ENCODE data around the gene SUCLG2. TPM values are rescaled to one million over a fixed set of nuclear protein-coding genes. Genes with fewer than 3 reads are reported as not detected.
"Not testable (repeated sequence)": the region's sequence is repeated elsewhere in the genome, so short reads cannot be mapped to it uniquely, and the experiment has no call there.

Gene SUCLG2
- total RNA-seq, 1 experiment from 2014 or later = 49.0 TPM

GRCh38 chr3:67614195-67614594, 40.2 kb downstream of the SUCLG2 start:
- DNase-seq (ENCODE audit: extremely low read depth, low read depth) = no peak

DNA sequence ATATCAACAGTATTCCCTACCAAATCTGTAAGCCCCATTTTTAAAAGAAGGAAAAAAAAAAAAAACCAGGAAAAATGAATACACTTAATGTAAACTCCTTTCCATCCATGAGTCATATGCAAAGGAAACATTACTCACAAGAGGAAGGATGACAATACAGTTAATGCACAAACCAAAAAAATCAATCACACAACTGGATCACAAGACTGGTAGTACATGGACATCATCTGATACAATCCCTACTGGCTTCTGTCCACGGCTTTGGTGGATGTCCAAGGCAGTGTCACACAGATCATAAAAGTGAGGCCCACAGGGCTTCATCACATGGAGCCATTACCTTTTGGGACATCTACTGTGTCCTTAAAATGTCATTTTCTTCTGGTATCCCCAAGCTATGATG, 44.0 kb downstream of the SUCLG2 start:
- no peak for DNase-seq (ENCODE audit: extremely low read depth, low read depth)

DNA sequence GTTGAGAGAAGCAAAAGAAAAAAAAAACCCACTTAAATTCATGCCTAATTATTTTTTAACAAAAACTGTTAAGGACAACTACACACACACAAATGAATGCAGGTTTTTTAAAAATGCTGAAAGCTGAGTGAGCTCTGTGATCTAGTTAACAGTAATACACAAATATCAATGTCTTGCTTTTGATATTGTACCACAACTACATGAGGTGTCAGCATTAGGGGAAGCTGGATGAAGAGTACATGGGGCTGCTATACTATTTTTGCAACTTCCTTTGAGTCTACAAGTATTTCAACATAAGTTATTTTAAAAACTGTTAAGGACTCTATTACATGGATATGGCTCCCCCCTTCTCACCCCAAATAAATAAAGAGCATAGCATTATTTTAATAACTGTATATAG, 44.7 kb downstream of the SUCLG2 start:
- DNase-seq (ENCODE audit: extremely low read depth, low read depth) = no peak

GRCh38 chr3:67608034-67608433, 46.4 kb downstream of the SUCLG2 start:
- no peak for DNase-seq (ENCODE audit: extremely low read depth, low read depth)

- DNase-seq (ENCODE audit: extremely low read depth, low read depth) = no peak
Observed at GRCh38 chr3:67605377-67605776, 49.0 kb downstream of the SUCLG2 start.

GRCh38 chr3:67602816-67603215, 51.6 kb downstream of the SUCLG2 start:
- DNase-seq (ENCODE audit: extremely low read depth, low read depth) = no peak

DNA sequence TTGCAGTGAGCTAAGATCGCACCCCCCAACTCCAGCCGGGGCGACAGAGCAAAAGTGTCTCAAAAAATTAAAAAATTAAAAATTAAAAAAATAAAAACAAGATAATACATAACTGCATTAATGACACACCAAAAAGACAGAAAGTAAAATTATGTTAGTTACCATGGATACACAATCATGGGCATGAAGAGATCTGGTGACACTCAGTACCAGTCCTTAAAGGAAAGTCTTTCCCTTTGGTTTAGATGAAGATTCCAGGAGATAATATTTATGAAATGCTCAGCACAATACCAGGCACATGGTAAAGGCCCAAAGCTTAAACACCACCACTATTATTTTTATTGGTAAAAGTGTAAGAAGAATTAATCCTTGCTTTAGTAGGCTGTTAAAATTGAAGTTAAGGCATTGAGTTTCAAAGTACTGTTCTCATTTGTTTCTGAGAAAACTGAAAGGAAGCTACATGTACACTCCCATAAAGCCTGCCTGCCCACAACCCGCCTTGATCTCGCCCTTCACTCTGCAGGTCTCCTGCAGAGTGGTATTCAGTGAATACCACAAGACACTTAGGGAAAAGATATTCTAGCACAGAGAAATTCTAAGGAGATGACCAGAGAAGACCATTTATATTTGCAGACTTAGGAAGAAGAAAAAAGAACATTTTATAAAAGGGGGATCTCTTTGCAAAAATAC, 52.3 kb downstream of the SUCLG2 start:
- no peak for DNase-seq (ENCODE audit: extremely low read depth, low read depth)

- DNase-seq (ENCODE audit: extremely low read depth, low read depth) = no peak
Observed at GRCh38 chr3:67601385-67601784, 53.0 kb downstream of the SUCLG2 start.

GRCh38 chr3:67599821-67600220, 54.6 kb downstream of the SUCLG2 start:
- no peak for DNase-seq (ENCODE audit: extremely low read depth, low read depth)

DNA sequence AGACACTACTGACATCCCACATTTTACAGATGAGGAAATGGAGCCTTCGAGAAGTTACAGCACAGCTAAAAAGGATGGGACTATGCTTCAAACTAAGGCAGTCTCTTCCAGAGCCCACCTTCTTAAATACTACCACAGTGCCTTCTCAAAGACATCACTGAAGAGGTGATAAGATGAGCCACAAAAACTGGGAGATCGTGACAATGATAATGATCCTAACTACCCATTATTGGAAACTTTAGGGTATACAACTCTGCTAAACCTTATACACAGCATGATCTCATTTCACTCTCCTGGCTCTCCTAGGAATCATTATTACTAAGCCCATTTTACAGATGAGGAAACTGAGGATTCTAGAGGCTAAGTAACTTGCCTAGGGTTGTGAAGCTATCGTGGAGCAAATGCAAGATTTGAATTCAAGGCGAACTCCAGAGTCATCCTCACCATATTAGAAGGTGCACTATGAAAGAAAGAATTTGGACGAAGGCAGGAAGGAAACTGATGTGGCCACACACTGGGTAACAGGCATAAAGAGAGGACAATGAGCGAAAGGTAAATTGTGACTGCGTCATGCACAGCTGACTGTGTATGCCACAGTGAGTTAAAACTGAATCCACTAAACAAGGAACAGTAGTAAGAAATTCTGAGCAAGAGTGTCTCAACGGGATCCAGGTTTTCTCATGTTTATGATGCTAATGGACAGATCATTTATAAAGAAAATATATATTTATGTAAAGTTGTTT, 55.4 kb downstream of the SUCLG2 start:
- no peak for DNase-seq (ENCODE audit: extremely low read depth, low read depth)

DNA sequence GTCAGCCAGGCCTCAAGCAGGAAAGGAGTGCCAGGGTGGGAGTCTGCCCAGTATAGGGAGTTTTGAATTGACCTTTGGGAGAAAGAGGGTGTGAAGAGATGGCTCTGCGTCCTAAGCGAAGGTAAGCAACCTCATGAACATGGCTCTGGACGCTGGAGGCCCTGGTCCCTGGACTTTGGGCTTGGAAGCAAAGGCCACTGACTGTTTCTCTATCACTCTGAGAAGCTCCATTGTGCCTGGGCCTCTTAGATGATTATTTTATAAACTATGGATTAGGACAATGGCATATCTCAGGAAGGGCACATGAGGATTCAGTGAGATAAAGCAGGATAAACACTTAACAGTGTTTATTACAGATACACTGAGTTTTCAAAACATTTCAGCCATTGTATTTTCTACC, 59.0 kb downstream of the SUCLG2 start:
- DNase-seq (ENCODE audit: extremely low read depth, low read depth) = no peak

DNA sequence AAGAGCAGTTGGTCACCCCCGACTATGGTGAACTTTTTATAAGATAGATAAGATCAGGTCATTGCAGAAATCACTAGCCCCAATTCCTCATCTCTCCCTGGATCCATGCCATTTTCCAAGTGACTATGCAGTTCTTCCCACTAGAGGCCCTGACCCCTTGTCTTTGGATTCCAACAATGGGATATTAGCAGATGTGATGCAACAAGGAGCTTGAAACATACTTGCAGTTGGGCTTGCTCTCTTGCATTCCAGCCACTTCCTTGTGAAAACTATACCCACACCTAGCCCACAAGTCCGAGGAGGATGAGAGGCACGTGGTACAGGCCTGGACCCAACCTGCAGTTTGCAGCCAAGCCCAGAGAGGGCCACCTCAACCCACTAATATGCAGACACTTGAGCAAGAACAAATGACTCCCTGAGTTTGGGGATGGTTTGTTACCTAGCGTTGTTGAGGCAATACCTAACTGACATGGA, 60.6 kb downstream of the SUCLG2 start:
- no peak for DNase-seq (ENCODE audit: extremely low read depth, low read depth)

- no peak for DNase-seq (ENCODE audit: extremely low read depth, low read depth)
Observed at GRCh38 chr3:67592057-67592456, 62.4 kb downstream of the SUCLG2 start.

GRCh38 chr3:67587811-67588210, 66.6 kb downstream of the SUCLG2 start:
- DNase-seq (ENCODE audit: extremely low read depth, low read depth) = no peak

DNA sequence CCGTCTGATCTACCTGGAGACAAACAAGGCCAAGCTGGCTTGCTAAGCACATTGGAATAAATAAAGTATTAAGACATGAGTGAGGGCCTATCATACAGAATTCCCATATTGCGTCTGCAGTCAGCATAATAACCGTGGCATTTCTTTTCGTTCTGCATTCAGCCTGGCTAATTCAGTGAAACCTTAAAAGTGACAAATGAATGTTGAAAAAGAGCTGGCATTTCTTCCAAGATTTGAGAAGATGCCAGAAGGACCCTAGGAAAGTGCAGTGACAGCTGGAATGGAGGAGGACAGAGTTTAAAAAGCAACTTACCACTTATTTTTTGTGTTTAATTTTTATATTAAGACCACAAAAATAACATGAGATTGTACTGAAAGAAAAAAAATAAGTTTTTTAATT, 67.1 kb downstream of the SUCLG2 start:
- DNase-seq (ENCODE audit: extremely low read depth, low read depth) = no peak

- not testable (repeated sequence) for DNase-seq (ENCODE audit: extremely low read depth, low read depth)
Observed at GRCh38 chr3:67584608-67585007, 69.8 kb downstream of the SUCLG2 start.

DNA sequence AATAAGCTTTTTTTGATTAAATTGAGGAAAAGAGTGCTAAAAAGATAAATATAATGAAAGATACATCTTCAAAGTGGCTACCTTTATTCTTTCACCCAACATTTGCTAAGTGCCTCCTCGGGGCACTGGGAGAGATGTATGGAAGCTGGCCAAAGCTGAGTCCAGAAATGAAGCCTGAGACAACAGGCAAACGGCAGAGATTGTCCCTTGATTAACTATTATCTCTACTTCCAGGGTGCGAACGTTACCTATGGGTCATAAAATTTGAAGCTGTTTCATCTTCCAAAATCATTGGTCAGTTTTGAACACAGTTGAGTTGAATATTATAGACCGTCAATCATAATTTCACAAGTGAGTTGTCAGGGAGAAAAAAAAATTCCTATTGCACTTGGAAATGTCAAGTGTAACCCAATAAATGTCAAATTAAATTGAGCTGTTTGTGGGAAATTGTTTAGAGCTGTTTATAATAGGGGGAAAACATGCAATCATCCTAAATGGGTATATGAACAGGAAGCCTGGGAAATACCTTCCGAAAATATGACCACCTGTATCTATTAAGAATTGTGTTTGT, 73.9 kb downstream of the SUCLG2 start:
- DNase-seq (ENCODE audit: extremely low read depth, low read depth) = no peak

GRCh38 chr3:67578416-67578815, 76.0 kb downstream of the SUCLG2 start:
- no peak for DNase-seq (ENCODE audit: extremely low read depth, low read depth)

GRCh38 chr3:67576441-67576840, 78.0 kb downstream of the SUCLG2 start:
- no peak for DNase-seq (ENCODE audit: extremely low read depth, low read depth)

GRCh38 chr3:67569324-67569723, 85.1 kb downstream of the SUCLG2 start:
- DNase-seq (ENCODE audit: extremely low read depth, low read depth) = no peak

DNA sequence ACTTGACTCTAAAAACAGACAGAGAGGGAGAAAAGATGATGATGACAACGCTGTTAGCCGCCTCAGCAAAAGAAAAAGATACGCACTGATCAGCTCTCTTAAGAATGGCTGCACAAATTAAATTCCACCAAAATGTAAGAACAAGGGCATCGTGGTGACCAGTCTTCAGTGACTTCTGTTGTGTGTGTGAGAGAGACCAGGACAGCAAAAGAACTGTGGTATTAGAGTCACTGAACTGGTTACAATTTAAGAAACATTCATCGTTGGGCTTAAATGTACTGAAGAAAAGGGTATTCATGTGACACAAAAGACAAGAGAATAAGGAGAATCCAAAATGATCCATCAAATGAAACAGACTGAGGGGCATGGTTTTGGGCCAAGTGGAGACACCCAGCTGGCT, 86.5 kb downstream of the SUCLG2 start:
- DNase-seq (ENCODE audit: extremely low read depth, low read depth) = no peak

DNA sequence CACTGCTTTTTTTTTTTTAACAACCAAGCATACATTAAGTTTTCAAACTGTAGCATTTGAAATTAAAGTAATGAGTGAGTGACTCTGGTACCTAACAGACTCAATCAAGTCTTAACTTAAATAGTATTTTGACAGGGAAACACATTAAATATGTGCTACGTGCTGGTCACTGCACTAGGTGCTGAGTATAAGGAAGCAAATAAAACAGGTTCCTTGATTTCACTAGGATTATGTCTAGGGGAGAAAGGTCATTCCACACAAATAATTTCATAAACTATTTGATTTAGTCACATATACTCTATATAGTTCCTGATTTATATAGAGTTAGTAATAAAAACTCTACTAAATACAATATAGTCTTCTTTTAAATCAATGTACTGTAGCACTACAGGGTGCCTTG, 89.4 kb downstream of the SUCLG2 start:
- DNase-seq (ENCODE audit: extremely low read depth, low read depth) = no peak
